ENCODE results near the gene TRIP13. TPM values are rescaled to one million over a fixed set of nuclear protein-coding genes. Genes with fewer than 3 reads are reported as not detected.

Gene TRIP13
- total and polyA plus RNA-seq, 5 donors: 0.25 to 0.94 (median 0.54) TPM

Other genes with a start within 250 kb of the TRIP13 start
- gene TPPP, start 199.5 kb upstream of the TRIP13 start, total RNA-seq: 10 to 100 TPM; 15.8 to 30.1 (median 22.7) TPM
- gene TPPP, start 199.5 kb upstream of the TRIP13 start, polyA plus RNA-seq: 12.2 TPM
- gene ZDHHC11B, start 108.2 kb upstream of the TRIP13 start, total RNA-seq: 10 to 100 TPM; 17.0 to 49.2 (median 24.1) TPM
- gene ZDHHC11B, start 108.2 kb upstream of the TRIP13 start, polyA plus RNA-seq: 6.6 TPM
- 10 to 100 TPM; 19.3 to 66.1 (median 37.4) TPM for gene ZDHHC11, start 41.9 kb upstream of the TRIP13 start, total RNA-seq
- 5.8 TPM for gene ZDHHC11, start 41.9 kb upstream of the TRIP13 start, polyA plus RNA-seq
- 10 to 100 TPM; 25.1 to 41.3 (median 34.0) TPM for gene BRD9, start 83 bp upstream of the TRIP13 start, total RNA-seq
- gene BRD9, start 83 bp upstream of the TRIP13 start, polyA plus RNA-seq: 17.1 TPM
- gene NKD2, start 115.9 kb downstream of the TRIP13 start, total RNA-seq: 1 to 10 TPM; 1.9 to 8.6 (median 3.1) TPM
- 2.6 TPM for gene NKD2, start 115.9 kb downstream of the TRIP13 start, polyA plus RNA-seq
- 10 to 100 TPM; 57.2 to 80.5 (median 65.6) TPM for gene SLC12A7, start 219.2 kb downstream of the TRIP13 start, total RNA-seq
- 28.5 TPM for gene SLC12A7, start 219.2 kb downstream of the TRIP13 start, polyA plus RNA-seq